BLaER1 (cell line): ENCODE measurements around the gene TACR1.
"Not testable (repeated sequence)": the region's sequence is repeated elsewhere in the genome, so short reads cannot be mapped to it uniquely, and the experiment has no call there.

ENCODE experiments used
- H3K27ac ChIP-seq: shearing (Covaris generic); formaldehyde crosslinking; 2 replicates; pipeline ENCODE4 v1.8.1; 2022
- H3K27me3 ChIP-seq: shearing (Covaris generic); formaldehyde crosslinking; 2 replicates; pipeline ENCODE4 v1.8.1; 2022
- H3K36me3 ChIP-seq: shearing (Covaris generic); formaldehyde crosslinking; 2 replicates; pipeline ENCODE4 v1.8.1; 2022
- H3K4me1 ChIP-seq: shearing (Covaris generic); formaldehyde crosslinking; 2 replicates; pipeline ENCODE4 v1.8.1; 2022
- H3K4me2 ChIP-seq: shearing (Covaris generic); formaldehyde crosslinking; 2 replicates; pipeline ENCODE4 v1.8.1; 2022
- H3K4me3 ChIP-seq: shearing (Covaris generic); formaldehyde crosslinking; 2 replicates; pipeline ENCODE4 v1.8.1; 2022
- H3K9ac ChIP-seq: shearing (Covaris generic); formaldehyde crosslinking; 2 replicates; pipeline ENCODE4 v1.8.1; 2022
- H3K9me3 ChIP-seq: shearing (Covaris generic); formaldehyde crosslinking; 2 replicates; pipeline ENCODE4 v1.8.1; 2022
- H4K20me1 ChIP-seq: shearing (Covaris generic); formaldehyde crosslinking; 2 replicates; pipeline ENCODE4 v1.8.1; 2022
- Cebpa-rat ChIP-seq: shearing (Covaris generic); IDR thresholded peaks from 2 replicates; pipeline ENCODE4 v1.8.1; 2022

Gene TACR1

GRCh38 chr2:75068546-75068945 lies 130.8 kb downstream of the TACR1 start:
- H3K4me2 ChIP-seq, result no peak overlapping the region
- no peak overlapping the region for H3K9ac ChIP-seq
- H3K9me3 ChIP-seq, result no peaks in the 10 kb centered on the region
- H3K27me3 ChIP-seq, result no peaks in the 10 kb centered on the region
- no peaks in the 10 kb centered on the region for H3K4me1 ChIP-seq
- no peak overlapping the region for H3K4me3 ChIP-seq
- no peaks in the 10 kb centered on the region for H4K20me1 ChIP-seq
- H3K27ac ChIP-seq, result no peak overlapping the region
- TF ChIP-seq Cebpa-rat, result no peak
- no peaks in the 10 kb centered on the region for H3K36me3 ChIP-seq

GRCh38 chr2:75067506-75067905 lies 131.8 kb downstream of the TACR1 start:
- H3K4me3 ChIP-seq, result no peak overlapping the region
- H4K20me1 ChIP-seq, result no peaks in the 10 kb centered on the region
- no peaks in the 10 kb centered on the region for H3K4me1 ChIP-seq
- TF ChIP-seq Cebpa-rat, result no peak
- H3K36me3 ChIP-seq, result no peaks in the 10 kb centered on the region
- no peak overlapping the region for H3K4me2 ChIP-seq
- no peak overlapping the region for H3K9ac ChIP-seq
- no peaks in the 10 kb centered on the region for H3K9me3 ChIP-seq
- no peaks in the 10 kb centered on the region for H3K27me3 ChIP-seq
- H3K27ac ChIP-seq, result no peak overlapping the region

GRCh38 chr2:75066121-75066902 lies 133.0 kb downstream of the TACR1 start:
- Histone ChIP-seq H3K4me2 (no peak overlapping the region), H3K27ac (no peak overlapping the region), H3K4me1 (no peaks in the 10 kb centered on the region), H3K4me3 (no peak overlapping the region), H4K20me1 (no peaks in the 10 kb centered on the region), H3K9me3 (no peaks in the 10 kb centered on the region), H3K27me3 (no peaks in the 10 kb centered on the region), H3K9ac (no peak overlapping the region), H3K36me3 (no peaks in the 10 kb centered on the region)
- TF ChIP-seq Cebpa-rat, result no peak

GRCh38 chr2:75065402-75066008 lies 133.8 kb downstream of the TACR1 start:
- Histone ChIP-seq H3K4me2 (no peak overlapping the region), H3K9ac (no peak overlapping the region), H3K27me3 (no peaks in the 10 kb centered on the region), H3K9me3 (no peaks in the 10 kb centered on the region), H3K4me1 (no peaks in the 10 kb centered on the region), H3K27ac (no peak overlapping the region), H3K4me3 (no peak overlapping the region), H3K36me3 (no peaks in the 10 kb centered on the region), H4K20me1 (no peaks in the 10 kb centered on the region)
- no peak for TF ChIP-seq Cebpa-rat

GRCh38 chr2:75064691-75065396 lies 134.5 kb downstream of the TACR1 start:
- no peak overlapping the region for H3K4me3 ChIP-seq
- no peaks in the 10 kb centered on the region for H3K9me3 ChIP-seq
- no peaks in the 10 kb centered on the region for H3K27me3 ChIP-seq
- no peak overlapping the region for H3K27ac ChIP-seq
- H3K4me2 ChIP-seq, result no peak overlapping the region
- H3K9ac ChIP-seq, result no peak overlapping the region
- H3K4me1 ChIP-seq, result no peaks in the 10 kb centered on the region
- H3K36me3 ChIP-seq, result no peaks in the 10 kb centered on the region
- TF ChIP-seq Cebpa-rat, result no peak
- H4K20me1 ChIP-seq, result no peaks in the 10 kb centered on the region

- no peaks in the 10 kb centered on the region for H3K27me3 ChIP-seq
- H3K4me1 ChIP-seq, result no peaks in the 10 kb centered on the region
- H3K4me3 ChIP-seq, result no peak overlapping the region
- no peaks in the 10 kb centered on the region for H3K36me3 ChIP-seq
- no peak for TF ChIP-seq Cebpa-rat
- no peaks in the 10 kb centered on the region for H4K20me1 ChIP-seq
- no peak overlapping the region for H3K4me2 ChIP-seq
- H3K9ac ChIP-seq, result no peak overlapping the region
- H3K9me3 ChIP-seq, result no peaks in the 10 kb centered on the region
- no peak overlapping the region for H3K27ac ChIP-seq
Observed at GRCh38 chr2:75063906-75064305, 135.4 kb downstream of the TACR1 start.

- Histone ChIP-seq H3K9me3 (0 out of 2 replicates have a peak, but pooled peaks cover 3% of the 10 kb centered on the region), H3K36me3 (no peaks in the 10 kb centered on the region), H3K9ac (no peak overlapping the region), H3K27ac (no peak overlapping the region), H3K4me2 (no peak overlapping the region), H3K27me3 (no peaks in the 10 kb centered on the region), H3K4me3 (no peak overlapping the region), H3K4me1 (peaks cover 13% of the 10 kb centered on the region), H4K20me1 (no peaks in the 10 kb centered on the region)
- no peak for TF ChIP-seq Cebpa-rat
Observed at GRCh38 chr2:75058427-75058826, 140.9 kb downstream of the TACR1 start.

GRCh38 chr2:75057150-75057549 lies 142.2 kb downstream of the TACR1 start:
- H3K9ac ChIP-seq, H3K27ac ChIP-seq, H3K4me2 ChIP-seq: not testable (repeated sequence)

GRCh38 chr2:75055820-75056675 lies 143.3 kb downstream of the TACR1 start:
- no peak for TF ChIP-seq Cebpa-rat
- H3K36me3 ChIP-seq, result no peaks in the 10 kb centered on the region
- H3K9me3 ChIP-seq, result 0 out of 2 replicates have a peak, but pooled peaks cover 3% of the 10 kb centered on the region
- no peak overlapping the region for H3K4me3 ChIP-seq
- no peaks in the 10 kb centered on the region for H3K27me3 ChIP-seq
- H3K4me1 ChIP-seq, result peaks cover 13% of the 10 kb centered on the region
- no peak overlapping the region for H3K27ac ChIP-seq
- H3K9ac ChIP-seq, result no peak overlapping the region
- H4K20me1 ChIP-seq, result no peaks in the 10 kb centered on the region
- peak overlapping the region; percentile 60 for H3K4me2 ChIP-seq

More at GRCh38 chr2:75057150-75057549, 142.2 kb downstream of the TACR1 start:
- not testable (repeated sequence) for H3K36me3 ChIP-seq, H3K9me3 ChIP-seq, H4K20me1 ChIP-seq, H3K27me3 ChIP-seq, H3K4me3 ChIP-seq
- H3K4me1 ChIP-seq, result peaks cover 13% of the 10 kb centered on the region
